ENCODE results near the gene LRRTM3. TPM values are rescaled to one million over a fixed set of nuclear protein-coding genes. Genes with fewer than 3 reads are reported as not detected.

LRRTM3 gene
- polyA plus RNA-seq, 1 donor = 1.4 TPM

DNA sequence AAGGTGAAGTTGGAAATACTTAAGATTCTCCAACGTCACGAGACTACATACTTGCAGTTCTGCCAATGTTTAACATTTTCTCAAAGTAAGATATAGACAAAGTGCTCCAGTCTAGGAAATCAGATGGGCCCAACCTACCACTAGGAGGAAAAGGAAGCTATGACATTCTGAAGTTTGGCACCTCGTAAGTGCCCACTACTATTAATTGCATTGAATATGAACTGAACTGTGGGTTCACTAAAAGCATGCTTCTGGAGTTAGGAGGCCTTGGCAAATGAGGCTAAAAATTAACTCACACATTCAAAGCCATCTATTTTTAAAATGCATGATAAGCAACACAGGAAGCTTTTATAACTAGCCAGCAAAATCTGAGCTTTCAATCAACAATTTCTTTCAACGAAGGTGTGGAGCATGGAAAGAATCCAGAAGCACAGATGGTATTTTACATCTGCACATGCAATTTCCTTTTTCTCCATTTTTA is 149.7 kb downstream of the LRRTM3 start:
- peak in 1 of 2 donors; percentile 46 for DNase-seq
- H3K9me3 ChIP-seq (ENCODE audit: control insufficient read depth, low read depth, low read length) = no peaks in the 10 kb centered on the region
- no peaks in the 10 kb centered on the region for H3K36me3 ChIP-seq (ENCODE audit: control insufficient read depth, insufficient read depth, low read length)
- peaks cover 6% of the 10 kb centered on the region for H3K4me1 ChIP-seq (ENCODE audit: control insufficient read depth, insufficient read depth, low read length)
- WGBS (ENCODE audit: insufficient coverage, low lambda C conversion rate) = 11% methylated on average over 3 of the region's 4 CpGs
- H3K27me3 ChIP-seq (ENCODE audit: control insufficient read depth, insufficient read depth, low read length) = no peaks in the 10 kb centered on the region
- H3K4me3 ChIP-seq (ENCODE audit: low read length) = no peak overlapping the region
- peak overlapping the region; percentile 31 for H3K27ac ChIP-seq (ENCODE audit: low read length)

DNA sequence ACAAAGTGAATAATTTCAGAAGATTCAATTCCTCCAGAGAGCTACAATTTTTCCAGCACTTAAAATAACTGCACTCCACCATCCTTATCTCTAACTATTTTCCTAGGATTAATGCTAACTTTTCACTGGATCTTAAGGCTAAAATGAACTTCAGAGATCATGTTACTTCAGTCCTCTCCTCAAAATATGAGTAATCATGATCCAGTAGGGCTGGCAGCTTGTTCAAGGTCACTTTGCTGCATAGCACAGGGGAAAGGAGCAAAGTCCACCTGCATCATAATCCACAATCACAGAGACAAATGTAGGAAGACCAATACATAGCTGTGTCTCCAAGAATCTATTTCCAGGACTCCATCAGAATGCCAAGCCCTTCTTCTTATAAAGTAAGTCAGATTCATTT is 150.3 kb downstream of the LRRTM3 start:
- Histone ChIP-seq H3K27me3 (ENCODE audit: control insufficient read depth, insufficient read depth, low read length) (no peaks in the 10 kb centered on the region), H3K9me3 (ENCODE audit: control insufficient read depth, low read depth, low read length) (no peaks in the 10 kb centered on the region), H3K27ac (ENCODE audit: low read length) (peak overlapping the region; percentile 31)

DNA sequence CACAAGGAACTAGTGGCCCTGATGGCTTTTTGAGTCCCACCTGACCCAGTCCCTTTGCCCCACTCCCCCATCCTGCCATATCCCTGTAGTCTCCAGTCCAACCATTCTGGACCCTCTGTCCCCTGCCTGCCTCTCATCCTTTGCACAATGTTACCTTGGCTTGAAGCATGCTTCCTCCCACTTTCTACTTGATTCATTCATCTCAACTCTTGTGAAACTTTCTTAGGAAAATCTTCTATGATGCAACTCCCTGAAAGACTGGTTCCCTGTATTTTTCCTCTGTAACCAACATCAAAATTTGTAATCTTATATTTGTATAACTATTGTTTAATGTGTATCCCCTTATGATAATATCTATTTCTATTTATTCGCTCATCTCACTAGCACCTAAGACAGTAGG is 151.5 kb downstream of the LRRTM3 start:
- 100% methylated on average over 1 of the region's 1 CpG for WGBS (ENCODE audit: insufficient coverage, low lambda C conversion rate)

More for the DNA sequence above, 150.3 kb downstream of the LRRTM3 start:
- DNase-seq = peak; percentile 42 to 67
- H3K4me3 ChIP-seq (ENCODE audit: low read length) = no peak overlapping the region
- H3K4me1 ChIP-seq (ENCODE audit: control insufficient read depth, insufficient read depth, low read length) = peaks cover 6% of the 10 kb centered on the region
- H3K36me3 ChIP-seq (ENCODE audit: control insufficient read depth, insufficient read depth, low read length) = no peaks in the 10 kb centered on the region

DNA sequence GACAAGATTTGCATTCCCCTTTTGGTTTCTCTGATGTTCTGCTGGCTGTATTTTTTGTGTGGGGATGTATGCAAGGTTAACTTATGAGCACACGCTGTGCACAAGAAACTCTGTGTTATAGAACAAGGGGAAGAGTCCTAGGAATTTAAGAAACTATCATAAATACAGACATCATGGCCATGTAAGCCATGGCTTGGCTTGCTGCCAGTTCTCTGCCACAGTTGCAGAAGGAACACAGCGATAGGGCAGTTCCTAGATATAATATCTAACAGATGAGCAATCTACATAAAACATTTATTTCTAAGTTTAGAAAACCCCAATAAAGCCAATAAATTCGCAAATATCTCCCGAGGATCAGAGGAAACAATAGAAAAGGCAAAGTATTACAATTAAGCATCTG is 153.3 kb downstream of the LRRTM3 start:
- no peak for DNase-seq
- Histone ChIP-seq H3K4me1 (ENCODE audit: control insufficient read depth, insufficient read depth, low read length) (peaks cover 6% of the 10 kb centered on the region), H3K27ac (ENCODE audit: low read length) (no peak overlapping the region), H3K27me3 (ENCODE audit: control insufficient read depth, insufficient read depth, low read length) (no peaks in the 10 kb centered on the region), H3K9me3 (ENCODE audit: control insufficient read depth, low read depth, low read length) (no peaks in the 10 kb centered on the region), H3K36me3 (ENCODE audit: control insufficient read depth, insufficient read depth, low read length) (no peaks in the 10 kb centered on the region), H3K4me3 (ENCODE audit: low read length) (no peak overlapping the region)
- 67% methylated on average over 2 of the region's 4 CpGs for WGBS (ENCODE audit: insufficient coverage, low lambda C conversion rate)

More for the DNA sequence above, 151.5 kb downstream of the LRRTM3 start:
- peaks cover 6% of the 10 kb centered on the region for H3K4me1 ChIP-seq (ENCODE audit: control insufficient read depth, insufficient read depth, low read length)
- H3K27ac ChIP-seq (ENCODE audit: low read length) = no peak overlapping the region
- no peaks in the 10 kb centered on the region for H3K27me3 ChIP-seq (ENCODE audit: control insufficient read depth, insufficient read depth, low read length)
- H3K4me3 ChIP-seq (ENCODE audit: low read length) = no peak overlapping the region
- DNase-seq = no peak
- H3K36me3 ChIP-seq (ENCODE audit: control insufficient read depth, insufficient read depth, low read length) = no peaks in the 10 kb centered on the region
- H3K9me3 ChIP-seq (ENCODE audit: control insufficient read depth, low read depth, low read length) = no peaks in the 10 kb centered on the region

DNA sequence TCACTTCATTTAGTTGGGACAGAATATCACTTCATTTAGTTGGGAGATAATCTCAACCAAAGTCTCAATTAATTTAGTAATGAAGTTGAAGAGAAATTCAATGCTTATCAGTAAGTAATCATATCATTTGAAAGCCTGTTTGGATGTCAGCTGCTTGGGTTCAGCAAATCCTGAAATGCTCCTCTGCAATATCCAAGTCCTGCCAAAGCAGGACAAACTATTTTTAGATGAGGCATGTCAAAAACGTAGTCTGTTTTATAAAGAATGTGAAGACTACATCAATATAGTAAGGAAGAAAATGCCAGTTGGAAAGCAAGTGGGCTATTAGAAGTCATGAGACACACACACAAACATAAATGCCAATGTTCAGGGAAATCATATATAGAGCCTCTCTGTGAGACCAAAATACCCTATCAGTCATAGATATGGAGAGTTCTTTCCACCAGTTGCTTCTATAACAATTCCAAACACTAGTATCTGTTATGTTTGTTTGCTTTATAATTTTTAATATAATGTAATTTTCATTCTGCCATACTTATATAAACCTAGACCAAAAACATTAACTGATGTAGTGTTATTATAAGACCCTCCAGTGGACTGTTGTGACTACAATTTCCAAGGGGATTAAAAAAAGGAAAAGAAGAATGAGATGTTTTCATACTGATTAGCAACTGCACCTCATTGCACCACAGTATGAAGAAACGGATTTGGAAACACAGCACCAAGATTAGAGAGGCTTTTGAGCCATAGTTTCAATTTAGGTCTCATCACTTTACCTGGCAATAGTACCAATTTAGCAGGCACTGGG is 160.7 kb downstream of the LRRTM3 start:
- DNase-seq = no peak
- Histone ChIP-seq H3K4me1 (ENCODE audit: control insufficient read depth, insufficient read depth, low read length) (no peaks in the 10 kb centered on the region), H3K9me3 (ENCODE audit: control insufficient read depth, low read depth, low read length) (no peaks in the 10 kb centered on the region), H3K27ac (ENCODE audit: low read length) (no peak overlapping the region), H3K27me3 (ENCODE audit: control insufficient read depth, insufficient read depth, low read length) (no peaks in the 10 kb centered on the region), H3K4me3 (ENCODE audit: low read length) (no peak overlapping the region), H3K36me3 (ENCODE audit: control insufficient read depth, insufficient read depth, low read length) (no peaks in the 10 kb centered on the region)
- WGBS (ENCODE audit: insufficient coverage, low lambda C conversion rate) = 89% methylated on average over 2 of the region's 2 CpGs

DNA sequence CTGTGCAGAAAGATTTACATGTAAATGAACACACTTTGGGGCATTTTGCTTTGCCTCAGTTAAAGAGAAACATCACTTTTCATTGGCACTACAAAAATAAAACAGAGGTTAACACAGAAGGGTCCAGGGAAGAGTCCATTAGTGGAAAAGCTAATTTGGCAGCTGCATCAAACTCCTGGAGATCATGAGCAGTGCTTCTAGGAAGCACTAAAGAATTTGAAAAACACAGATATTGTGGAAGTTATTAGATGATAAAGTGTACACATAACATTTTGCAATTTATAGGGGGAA is 161.2 kb downstream of the LRRTM3 start:
- Histone ChIP-seq H3K36me3 (ENCODE audit: control insufficient read depth, insufficient read depth, low read length) (no peaks in the 10 kb centered on the region), H3K9me3 (ENCODE audit: control insufficient read depth, low read depth, low read length) (no peaks in the 10 kb centered on the region), H3K27me3 (ENCODE audit: control insufficient read depth, insufficient read depth, low read length) (no peaks in the 10 kb centered on the region), H3K4me1 (ENCODE audit: control insufficient read depth, insufficient read depth, low read length) (no peaks in the 10 kb centered on the region), H3K4me3 (ENCODE audit: low read length) (no peak overlapping the region), H3K27ac (ENCODE audit: low read length) (no peak overlapping the region)
- no peak for DNase-seq

DNA sequence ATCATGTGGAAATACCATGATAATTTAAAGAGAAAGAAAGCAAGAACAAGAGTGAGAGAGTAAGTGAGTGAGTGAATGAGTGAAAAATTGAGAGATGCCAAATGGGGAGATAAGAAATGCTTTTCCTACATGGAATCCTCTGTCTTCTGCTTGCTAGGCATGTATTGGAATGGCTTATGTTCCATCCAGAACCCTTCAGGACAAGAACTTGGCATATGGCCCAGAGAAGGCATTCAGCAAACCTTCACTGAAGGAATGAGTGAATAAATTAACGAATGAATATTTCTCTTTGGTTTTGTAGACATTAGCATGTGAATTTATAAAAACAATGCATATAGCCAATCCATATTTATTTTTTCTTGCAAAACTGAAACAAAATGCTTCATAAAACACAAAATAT is 162.2 kb downstream of the LRRTM3 start:
- no peaks in the 10 kb centered on the region for H3K36me3 ChIP-seq (ENCODE audit: control insufficient read depth, insufficient read depth, low read length)
- H3K4me1 ChIP-seq (ENCODE audit: control insufficient read depth, insufficient read depth, low read length) = no peaks in the 10 kb centered on the region
- DNase-seq = no peak
- WGBS (ENCODE audit: insufficient coverage, low lambda C conversion rate) = 78% methylated on average over 1 of the region's 1 CpG
- no peak overlapping the region for H3K27ac ChIP-seq (ENCODE audit: low read length)
- no peaks in the 10 kb centered on the region for H3K9me3 ChIP-seq (ENCODE audit: control insufficient read depth, low read depth, low read length)
- no peak overlapping the region for H3K4me3 ChIP-seq (ENCODE audit: low read length)
- H3K27me3 ChIP-seq (ENCODE audit: control insufficient read depth, insufficient read depth, low read length) = no peaks in the 10 kb centered on the region

DNA sequence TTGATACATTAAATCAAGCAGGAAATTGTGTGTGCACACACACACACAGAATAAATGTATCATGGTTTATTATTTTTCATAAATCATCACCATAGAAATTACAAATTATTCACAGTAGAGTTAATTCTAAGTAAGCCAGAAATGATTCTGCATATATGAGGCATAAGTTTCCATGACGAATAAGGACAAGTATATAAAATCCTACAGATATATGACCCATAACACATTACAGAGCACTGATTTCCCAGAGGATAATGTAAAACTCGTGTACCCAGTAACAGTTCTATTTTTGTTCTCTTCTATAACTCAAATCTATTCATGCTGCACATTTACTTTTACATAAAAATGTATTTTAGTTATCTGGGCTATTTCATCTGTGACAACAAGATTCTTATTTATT is 169.7 kb downstream of the LRRTM3 start:
- Histone ChIP-seq H3K9me3 (ENCODE audit: control insufficient read depth, low read depth, low read length) (no peaks in the 10 kb centered on the region), H3K4me1 (ENCODE audit: control insufficient read depth, insufficient read depth, low read length) (no peaks in the 10 kb centered on the region), H3K36me3 (ENCODE audit: control insufficient read depth, insufficient read depth, low read length) (no peaks in the 10 kb centered on the region), H3K27ac (ENCODE audit: low read length) (no peak overlapping the region), H3K4me3 (ENCODE audit: low read length) (no peak overlapping the region), H3K27me3 (ENCODE audit: control insufficient read depth, insufficient read depth, low read length) (no peaks in the 10 kb centered on the region)
- DNase-seq = no peak
- 67% methylated on average over 2 of the region's 2 CpGs for WGBS (ENCODE audit: insufficient coverage, low lambda C conversion rate)

DNA sequence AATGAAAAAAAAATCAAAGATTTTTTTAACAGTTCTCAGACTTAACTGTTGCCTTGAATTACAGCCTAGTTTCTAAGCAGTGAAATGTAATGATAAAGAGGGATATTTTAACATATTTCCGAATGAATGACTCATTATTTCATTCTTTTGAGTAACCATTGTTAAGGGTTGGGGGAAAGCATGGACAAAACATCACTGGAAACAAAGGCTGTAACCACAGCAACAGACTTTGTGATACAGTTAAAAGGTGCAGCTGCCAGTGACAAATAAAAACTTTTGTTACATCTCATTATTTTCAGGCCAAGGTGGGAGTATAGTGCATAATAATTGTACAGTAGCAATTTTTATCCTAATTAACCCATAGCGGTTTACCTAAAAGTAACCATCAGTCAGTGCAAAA is 172.6 kb downstream of the LRRTM3 start:
- no peaks in the 10 kb centered on the region for H3K4me1 ChIP-seq (ENCODE audit: control insufficient read depth, insufficient read depth, low read length)
- H3K9me3 ChIP-seq (ENCODE audit: control insufficient read depth, low read depth, low read length) = no peaks in the 10 kb centered on the region
- no peak overlapping the region for H3K4me3 ChIP-seq (ENCODE audit: low read length)
- H3K27ac ChIP-seq (ENCODE audit: low read length) = no peak overlapping the region
- H3K27me3 ChIP-seq (ENCODE audit: control insufficient read depth, insufficient read depth, low read length) = no peaks in the 10 kb centered on the region
- 83% methylated on average over 1 of the region's 2 CpGs for WGBS (ENCODE audit: insufficient coverage, low lambda C conversion rate)
- no peaks in the 10 kb centered on the region for H3K36me3 ChIP-seq (ENCODE audit: control insufficient read depth, insufficient read depth, low read length)
- no peak for DNase-seq

DNA sequence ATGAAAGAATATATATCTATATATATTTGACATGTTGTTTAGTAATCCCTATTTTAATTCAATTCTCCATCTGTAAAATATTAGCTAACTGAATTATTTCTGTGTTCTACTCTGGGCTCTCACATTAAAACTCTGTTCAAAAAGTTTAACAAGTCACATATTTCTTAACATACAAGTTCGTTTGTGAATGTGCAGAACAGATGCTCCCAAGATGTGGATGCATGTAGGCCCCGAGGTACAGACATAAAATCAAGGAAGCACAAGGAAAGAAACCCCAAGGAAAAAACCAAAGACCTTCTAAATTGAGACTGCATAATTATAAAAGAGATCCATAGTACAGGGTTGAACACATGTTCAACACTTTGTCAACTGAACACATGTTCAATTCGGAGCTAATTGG is 175.1 kb downstream of the LRRTM3 start:
- Histone ChIP-seq H3K36me3 (ENCODE audit: control insufficient read depth, insufficient read depth, low read length) (no peaks in the 10 kb centered on the region), H3K4me1 (ENCODE audit: control insufficient read depth, insufficient read depth, low read length) (no peaks in the 10 kb centered on the region), H3K27me3 (ENCODE audit: control insufficient read depth, insufficient read depth, low read length) (no peaks in the 10 kb centered on the region), H3K4me3 (ENCODE audit: low read length) (no peak overlapping the region), H3K27ac (ENCODE audit: low read length) (no peak overlapping the region), H3K9me3 (ENCODE audit: control insufficient read depth, low read depth, low read length) (no peaks in the 10 kb centered on the region)
- WGBS (ENCODE audit: insufficient coverage, low lambda C conversion rate) = 100% methylated on average over 1 of the region's 3 CpGs
- DNase-seq = no peak

DNA sequence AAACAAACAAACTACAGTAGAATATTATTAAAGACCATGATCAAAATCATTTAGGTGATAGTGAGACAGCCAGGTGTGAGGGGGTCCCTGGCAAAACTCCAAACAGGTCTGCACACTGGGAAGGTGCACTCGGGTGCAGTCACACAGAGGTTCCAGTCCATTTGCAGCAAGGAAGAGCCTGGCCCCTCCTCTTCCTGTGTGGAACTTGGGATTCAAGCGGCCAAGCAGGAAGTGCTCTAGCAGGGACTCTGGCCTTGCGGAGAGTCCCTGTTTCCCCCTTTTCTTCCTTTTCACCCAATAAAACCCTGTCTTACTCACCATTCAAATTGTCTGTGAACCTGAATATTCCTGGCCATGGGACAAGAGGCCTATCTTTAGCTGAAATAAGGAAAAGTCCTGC is 181.8 kb downstream of the LRRTM3 start:
- H3K9me3 ChIP-seq (ENCODE audit: control insufficient read depth, low read depth, low read length) = no peaks in the 10 kb centered on the region
- no peak overlapping the region for H3K4me3 ChIP-seq (ENCODE audit: low read length)
- no peaks in the 10 kb centered on the region for H3K27me3 ChIP-seq (ENCODE audit: control insufficient read depth, insufficient read depth, low read length)
- no peak for DNase-seq
- no peaks in the 10 kb centered on the region for H3K36me3 ChIP-seq (ENCODE audit: control insufficient read depth, insufficient read depth, low read length)
- peaks cover 6% of the 10 kb centered on the region for H3K4me1 ChIP-seq (ENCODE audit: control insufficient read depth, insufficient read depth, low read length)
- no CpG with 5 or more reads among the region's 3 CpGs for WGBS (ENCODE audit: insufficient coverage, low lambda C conversion rate)
- no peak overlapping the region for H3K27ac ChIP-seq (ENCODE audit: low read length)
